ENCODE results near the gene PROKR2.

DNA sequence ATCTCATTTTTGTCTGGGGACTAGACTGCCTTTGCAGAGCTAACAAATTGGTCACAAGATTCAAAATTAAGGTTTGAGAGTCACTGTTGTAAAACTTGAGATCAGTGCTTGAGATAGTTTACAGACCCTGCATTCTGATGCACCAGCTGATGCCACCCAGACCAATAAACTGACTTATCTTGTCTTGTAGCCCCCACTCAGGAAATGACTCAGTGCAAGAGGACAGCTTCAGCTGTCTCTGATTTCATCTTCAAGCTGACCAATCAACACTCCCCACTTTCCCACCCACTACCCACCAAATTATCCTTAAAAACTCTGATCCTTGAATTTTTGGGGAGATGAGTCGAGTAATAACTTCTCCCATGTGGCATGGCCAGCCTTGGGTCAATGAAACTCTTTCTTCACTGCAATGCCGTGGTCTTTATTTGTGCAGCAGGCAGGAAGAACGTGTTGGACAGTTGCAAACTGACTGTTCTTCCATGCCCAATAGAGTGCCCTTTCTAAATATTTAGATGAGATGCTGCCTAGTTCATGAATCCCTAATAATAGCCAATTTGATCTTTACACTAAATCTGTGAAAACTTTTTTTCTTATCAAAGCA lies 48.3 kb upstream of the PROKR2 start:
- TF ChIP-seq, protein P1, sequence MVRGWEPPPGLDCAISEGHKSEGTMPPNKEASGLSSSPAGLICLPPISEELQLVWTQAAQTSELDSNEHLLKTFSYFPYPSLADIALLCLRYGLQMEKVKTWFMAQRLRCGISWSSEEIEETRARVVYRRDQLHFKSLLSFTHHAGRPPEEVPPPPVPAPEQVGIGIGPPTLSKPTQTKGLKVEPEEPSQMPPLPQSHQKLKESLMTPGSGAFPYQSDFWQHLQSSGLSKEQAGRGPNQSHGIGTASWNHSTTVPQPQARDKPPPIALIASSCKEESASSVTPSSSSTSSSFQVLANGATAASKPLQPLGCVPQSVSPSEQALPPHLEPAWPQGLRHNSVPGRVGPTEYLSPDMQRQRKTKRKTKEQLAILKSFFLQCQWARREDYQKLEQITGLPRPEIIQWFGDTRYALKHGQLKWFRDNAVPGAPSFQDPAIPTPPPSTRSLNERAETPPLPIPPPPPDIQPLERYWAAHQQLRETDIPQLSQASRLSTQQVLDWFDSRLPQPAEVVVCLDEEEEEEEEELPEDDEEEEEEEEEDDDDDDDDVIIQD (CRISPR knock-in tag; IDR thresholded peaks at IDR 0.05; ENCODE audit: low read depth), result no peak
- TF ChIP-seq, protein P2, sequence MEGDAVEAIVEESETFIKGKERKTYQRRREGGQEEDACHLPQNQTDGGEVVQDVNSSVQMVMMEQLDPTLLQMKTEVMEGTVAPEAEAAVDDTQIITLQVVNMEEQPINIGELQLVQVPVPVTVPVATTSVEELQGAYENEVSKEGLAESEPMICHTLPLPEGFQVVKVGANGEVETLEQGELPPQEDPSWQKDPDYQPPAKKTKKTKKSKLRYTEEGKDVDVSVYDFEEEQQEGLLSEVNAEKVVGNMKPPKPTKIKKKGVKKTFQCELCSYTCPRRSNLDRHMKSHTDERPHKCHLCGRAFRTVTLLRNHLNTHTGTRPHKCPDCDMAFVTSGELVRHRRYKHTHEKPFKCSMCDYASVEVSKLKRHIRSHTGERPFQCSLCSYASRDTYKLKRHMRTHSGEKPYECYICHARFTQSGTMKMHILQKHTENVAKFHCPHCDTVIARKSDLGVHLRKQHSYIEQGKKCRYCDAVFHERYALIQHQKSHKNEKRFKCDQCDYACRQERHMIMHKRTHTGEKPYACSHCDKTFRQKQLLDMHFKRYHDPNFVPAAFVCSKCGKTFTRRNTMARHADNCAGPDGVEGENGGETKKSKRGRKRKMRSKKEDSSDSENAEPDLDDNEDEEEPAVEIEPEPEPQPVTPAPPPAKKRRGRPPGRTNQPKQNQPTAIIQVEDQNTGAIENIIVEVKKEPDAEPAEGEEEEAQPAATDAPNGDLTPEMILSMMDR (CRISPR knock-in tag; IDR thresholded peaks at IDR 0.05), result no peak
- TF ChIP-seq CENPT (CRISPR knock-in tag; IDR thresholded peaks at IDR 0.05; ENCODE audit: low read depth), result no peak
- no peak for TF ChIP-seq TCF7 (IDR thresholded peaks at IDR 0.05; ENCODE audit: low read depth)
- TF ChIP-seq, protein P3, sequence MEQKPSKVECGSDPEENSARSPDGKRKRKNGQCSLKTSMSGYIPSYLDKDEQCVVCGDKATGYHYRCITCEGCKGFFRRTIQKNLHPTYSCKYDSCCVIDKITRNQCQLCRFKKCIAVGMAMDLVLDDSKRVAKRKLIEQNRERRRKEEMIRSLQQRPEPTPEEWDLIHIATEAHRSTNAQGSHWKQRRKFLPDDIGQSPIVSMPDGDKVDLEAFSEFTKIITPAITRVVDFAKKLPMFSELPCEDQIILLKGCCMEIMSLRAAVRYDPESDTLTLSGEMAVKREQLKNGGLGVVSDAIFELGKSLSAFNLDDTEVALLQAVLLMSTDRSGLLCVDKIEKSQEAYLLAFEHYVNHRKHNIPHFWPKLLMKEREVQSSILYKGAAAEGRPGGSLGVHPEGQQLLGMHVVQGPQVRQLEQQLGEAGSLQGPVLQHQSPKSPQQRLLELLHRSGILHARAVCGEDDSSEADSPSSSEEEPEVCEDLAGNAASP (CRISPR knock-in tag; IDR thresholded peaks at IDR 0.05; ENCODE audit: borderline replicate concordance), result no peak
- TF ChIP-seq ZNF720 (CRISPR knock-in tag; IDR thresholded peaks at IDR 0.05), result no peak
- TF ChIP-seq NFATC3 (CRISPR knock-in tag; IDR thresholded peaks at IDR 0.05), result no peak
- TF ChIP-seq POLR2AphosphoS5 (IDR thresholded peaks at IDR 0.05; ENCODE audit: low read depth, low read length), result no peak
- TF ChIP-seq ATF1 (CRISPR knock-in tag; IDR thresholded peaks at IDR 0.05), result no peak
